NCI-H1694 treated with DMSO at 0.1 percent for 48 hours (cell line): ENCODE data around the gene FJX1.

ENCODE experiments used
- DNase-seq: peaks from one replicate; lab custom pipeline; 2025; lab: John Stamatoyannopoulos, UW

Gene FJX1

GRCh38 chr11:35617687-35618496, at the start of gene FJX1:
Gene FJX1 (plus strand): TSS chr11:35618460. CDS start chr11:35618637, 177 bp downstream.
- peak; percentile 61 for DNase-seq

- DNase-seq = no peak
These were observed 46.6 kb upstream of the FJX1 start for GRCh38 chr11:35571696-35572095.

GRCh38 chr11:35579557-35580396, 38.5 kb upstream of the FJX1 start:
- no peak for DNase-seq

GRCh38 chr11:35580397-35580781, 37.9 kb upstream of the FJX1 start:
- DNase-seq = no peak

GRCh38 chr11:35582033-35582432, 36.2 kb upstream of the FJX1 start:
- DNase-seq = no peak

GRCh38 chr11:35583126-35583525, 35.1 kb upstream of the FJX1 start:
- no peak for DNase-seq

- DNase-seq = no peak
These were observed 34.4 kb upstream of the FJX1 start for GRCh38 chr11:35583843-35584242.

- DNase-seq = no peak
These were observed 33.9 kb upstream of the FJX1 start for GRCh38 chr11:35584321-35584720.

GRCh38 chr11:35585416-35585815, 32.8 kb upstream of the FJX1 start:
- DNase-seq = no peak

- no peak for DNase-seq
These were observed 32.0 kb upstream of the FJX1 start for GRCh38 chr11:35586222-35586621.

GRCh38 chr11:35587972-35588371, 30.3 kb upstream of the FJX1 start:
- no peak for DNase-seq

GRCh38 chr11:35588627-35589026, 29.6 kb upstream of the FJX1 start:
- no peak for DNase-seq

GRCh38 chr11:35589281-35589680, 29.0 kb upstream of the FJX1 start:
- no peak for DNase-seq

GRCh38 chr11:35590412-35590811, 27.8 kb upstream of the FJX1 start:
- no peak for DNase-seq

GRCh38 chr11:35593143-35593542, 25.1 kb upstream of the FJX1 start:
- no peak for DNase-seq

- no peak for DNase-seq
These were observed 23.6 kb upstream of the FJX1 start for GRCh38 chr11:35594680-35595079.

GRCh38 chr11:35598254-35599125, 19.8 kb upstream of the FJX1 start:
- no peak for DNase-seq

GRCh38 chr11:35600331-35600838, 17.9 kb upstream of the FJX1 start:
- DNase-seq = no peak

- DNase-seq = no peak
These were observed 16.0 kb upstream of the FJX1 start for GRCh38 chr11:35602160-35602793.

- no peak for DNase-seq
These were observed 15.3 kb upstream of the FJX1 start for GRCh38 chr11:35602979-35603378.

- no peak for DNase-seq
These were observed 12.6 kb upstream of the FJX1 start for GRCh38 chr11:35605706-35606105.

- no peak for DNase-seq
These were observed 12.1 kb upstream of the FJX1 start for GRCh38 chr11:35606206-35606605.
